ENCODE data around the gene NBPF3.
"Not testable (repeated sequence)": the region's sequence is repeated elsewhere in the genome, so short reads cannot be mapped to it uniquely, and the experiment has no call there.

Gene NBPF3

GRCh38 chr1:21439721-21440629 lies at the start of gene NBPF3:
Gene NBPF3, plus strand, starts transcription at chr1:21440137. Its CDS starts 4,950 bp downstream, at chr1:21445087.
- H3K36me3 Mint-ChIP-seq (ENCODE audit: low read depth): peaks cover 3% of the 10 kb centered on the region
- TF ChIP-seq, protein P1, sequence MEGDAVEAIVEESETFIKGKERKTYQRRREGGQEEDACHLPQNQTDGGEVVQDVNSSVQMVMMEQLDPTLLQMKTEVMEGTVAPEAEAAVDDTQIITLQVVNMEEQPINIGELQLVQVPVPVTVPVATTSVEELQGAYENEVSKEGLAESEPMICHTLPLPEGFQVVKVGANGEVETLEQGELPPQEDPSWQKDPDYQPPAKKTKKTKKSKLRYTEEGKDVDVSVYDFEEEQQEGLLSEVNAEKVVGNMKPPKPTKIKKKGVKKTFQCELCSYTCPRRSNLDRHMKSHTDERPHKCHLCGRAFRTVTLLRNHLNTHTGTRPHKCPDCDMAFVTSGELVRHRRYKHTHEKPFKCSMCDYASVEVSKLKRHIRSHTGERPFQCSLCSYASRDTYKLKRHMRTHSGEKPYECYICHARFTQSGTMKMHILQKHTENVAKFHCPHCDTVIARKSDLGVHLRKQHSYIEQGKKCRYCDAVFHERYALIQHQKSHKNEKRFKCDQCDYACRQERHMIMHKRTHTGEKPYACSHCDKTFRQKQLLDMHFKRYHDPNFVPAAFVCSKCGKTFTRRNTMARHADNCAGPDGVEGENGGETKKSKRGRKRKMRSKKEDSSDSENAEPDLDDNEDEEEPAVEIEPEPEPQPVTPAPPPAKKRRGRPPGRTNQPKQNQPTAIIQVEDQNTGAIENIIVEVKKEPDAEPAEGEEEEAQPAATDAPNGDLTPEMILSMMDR (IDR thresholded peaks at IDR 0.05; ENCODE audit: unreplicated experiment in 3 of 3): no peak
- H3K27me3 Mint-ChIP-seq (ENCODE audit: low read depth): peaks cover 19% of the 10 kb centered on the region
- H3K9me3 Mint-ChIP-seq: no peaks in the 10 kb centered on the region
- H3K27ac Mint-ChIP-seq: peak within 1 kb of the TSS; percentile 97 to 98 (median 98)
- H3K4me1 Mint-ChIP-seq: peaks cover 4% of the 10 kb centered on the region
- H3K4me3 Mint-ChIP-seq: peak within 1 kb of the TSS; percentile 98

- H3K27ac Mint-ChIP-seq: no peak overlapping the region
- H3K9me3 Mint-ChIP-seq: peaks cover 9% of the 10 kb centered on the region
- H3K4me3 Mint-ChIP-seq: no peak overlapping the region
- no peaks in the 10 kb centered on the region for H3K27me3 Mint-ChIP-seq (ENCODE audit: low read depth)
- TF ChIP-seq, protein P1 (IDR thresholded peaks at IDR 0.05; ENCODE audit: unreplicated experiment in 3 of 3): no peak
- no peaks in the 10 kb centered on the region for H3K4me1 Mint-ChIP-seq
- peaks cover 5% of the 10 kb centered on the region for H3K36me3 Mint-ChIP-seq (ENCODE audit: low read depth)
These were observed 48.4 kb upstream of the NBPF3 start for GRCh38 chr1:21391497-21391896.

DNA sequence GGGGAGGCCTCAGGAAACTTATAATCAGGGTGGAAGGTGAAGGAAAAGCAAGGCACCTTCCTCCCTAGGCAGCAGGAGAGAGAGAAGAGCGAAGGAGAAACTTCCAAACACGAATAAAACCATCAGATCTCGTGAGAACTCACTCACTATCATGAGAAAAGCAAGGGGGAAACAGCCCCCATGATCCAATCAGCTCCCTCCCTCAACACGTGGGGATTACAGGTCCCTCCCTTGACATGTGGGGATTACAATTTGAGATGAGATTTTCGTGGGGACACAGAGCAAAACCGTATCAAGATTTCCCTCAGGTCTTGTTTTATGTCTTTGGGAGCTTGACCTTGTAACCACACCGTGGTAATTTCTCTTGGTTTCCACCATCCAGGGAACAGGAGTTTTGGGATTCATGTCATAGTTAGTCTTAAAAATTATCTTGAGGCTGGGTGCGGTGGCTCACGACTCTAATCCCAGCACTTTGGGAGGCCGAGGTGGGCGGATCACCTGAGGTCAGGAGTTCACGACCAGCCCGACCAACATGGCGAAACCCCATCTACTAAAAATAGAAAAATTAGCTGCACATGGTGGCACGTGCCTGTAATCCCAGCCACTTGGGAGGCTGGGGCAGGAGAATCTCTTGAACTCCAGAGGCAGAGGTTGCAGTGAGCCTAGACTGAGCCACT lies 47.2 kb upstream of the NBPF3 start:
- Mint-ChIP-seq H3K36me3 (ENCODE audit: low read depth) (peaks cover 5% of the 10 kb centered on the region), H3K9me3 (peaks cover 8% of the 10 kb centered on the region), H3K27me3 (ENCODE audit: low read depth) (peaks cover under 1% of the 10 kb centered on the region), H3K4me1 (no peaks in the 10 kb centered on the region), H3K4me3 (no peak overlapping the region), H3K27ac (no peak overlapping the region)
- TF ChIP-seq, protein P1 (IDR thresholded peaks at IDR 0.05; ENCODE audit: unreplicated experiment in 3 of 3): no peak

DNA sequence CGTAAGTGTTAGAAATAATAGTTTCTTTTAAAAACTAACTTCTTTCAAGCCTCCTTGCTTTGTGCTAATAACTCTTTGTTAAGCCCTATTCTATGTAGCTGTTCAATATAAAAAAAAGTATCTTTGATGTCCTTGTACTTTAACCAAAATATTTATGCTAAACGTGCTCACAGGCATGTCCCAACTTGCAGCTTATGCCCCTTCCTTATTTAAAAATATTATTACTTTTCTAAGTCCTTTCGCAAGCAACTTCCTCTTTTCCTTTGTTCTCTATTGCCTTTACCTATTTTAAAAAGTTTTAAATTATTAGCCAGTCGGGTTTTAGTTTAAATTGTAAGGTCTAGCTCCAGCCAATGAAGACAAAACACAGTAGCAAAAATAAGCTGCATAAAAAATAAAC lies 43.4 kb upstream of the NBPF3 start:
- H3K36me3 Mint-ChIP-seq (ENCODE audit: low read depth): no peaks in the 10 kb centered on the region
- TF ChIP-seq, protein P1 (IDR thresholded peaks at IDR 0.05; ENCODE audit: unreplicated experiment in 3 of 3): no peak
- peaks cover 14% of the 10 kb centered on the region for H3K27me3 Mint-ChIP-seq (ENCODE audit: low read depth)
- no peaks in the 10 kb centered on the region for H3K9me3 Mint-ChIP-seq
- no peaks in the 10 kb centered on the region for H3K4me1 Mint-ChIP-seq
- no peak overlapping the region for H3K4me3 Mint-ChIP-seq
- H3K27ac Mint-ChIP-seq: no peak overlapping the region

DNA sequence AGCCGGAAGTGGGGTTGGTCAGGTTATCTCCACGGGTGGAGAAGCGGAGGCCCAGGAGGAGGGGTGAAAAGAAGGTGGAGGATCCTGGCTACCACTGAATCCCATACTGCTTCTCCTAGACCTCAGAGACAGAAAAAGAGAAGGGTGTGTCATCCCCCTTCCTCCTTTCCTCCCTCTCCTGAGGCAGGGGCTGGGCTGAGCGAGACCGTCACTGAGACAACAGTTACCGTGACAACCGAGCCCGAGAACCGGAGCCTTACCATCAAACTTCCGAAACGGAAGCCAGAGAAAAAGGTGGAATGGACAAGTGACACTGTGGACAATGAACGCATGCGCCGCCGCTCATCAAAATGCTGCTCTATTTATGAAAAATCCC lies 42.1 kb upstream of the NBPF3 start:
- Mint-ChIP-seq H3K9me3 (no peaks in the 10 kb centered on the region), H3K4me1 (no peaks in the 10 kb centered on the region), H3K36me3 (ENCODE audit: low read depth) (no peaks in the 10 kb centered on the region), H3K27ac (no peak overlapping the region), H3K27me3 (ENCODE audit: low read depth) (peaks cover 14% of the 10 kb centered on the region), H3K4me3 (no peak overlapping the region)
- TF ChIP-seq, protein P1 (IDR thresholded peaks at IDR 0.05; ENCODE audit: unreplicated experiment in 3 of 3): no peak

GRCh38 chr1:21401726-21402346 lies 38.1 kb upstream of the NBPF3 start:
- not testable (repeated sequence) for H3K4me1 Mint-ChIP-seq; H3K4me3 Mint-ChIP-seq; H3K9me3 Mint-ChIP-seq; H3K36me3 Mint-ChIP-seq (ENCODE audit: low read depth); H3K27ac Mint-ChIP-seq
- peaks cover 19% of the 10 kb centered on the region for H3K27me3 Mint-ChIP-seq (ENCODE audit: low read depth)

All from nephron (organoid).